Measurements from ENCODE around the gene STK32B.

The STK32B gene

GRCh38 chr4:5146248-5146647 is 95.0 kb downstream of the STK32B start:
- Histone ChIP-seq H3K4me1 (ENCODE audit: control insufficient read depth, insufficient read depth, low read length) (no peaks in the 10 kb centered on the region), H3K36me3 (ENCODE audit: control insufficient read depth, insufficient read depth, low read length) (no peaks in the 10 kb centered on the region), H3K4me3 (ENCODE audit: low read depth, low read length) (no peak overlapping the region)

GRCh38 chr4:5152521-5152920 is 101.2 kb downstream of the STK32B start:
- no peak overlapping the region for H3K4me3 ChIP-seq (ENCODE audit: low read depth, low read length)
- no peaks in the 10 kb centered on the region for H3K9me3 ChIP-seq (ENCODE audit: control insufficient read depth, insufficient read depth, low read length)
- H3K27me3 ChIP-seq (ENCODE audit: control insufficient read depth, insufficient read depth, low read length), result no peaks in the 10 kb centered on the region
- H3K4me1 ChIP-seq (ENCODE audit: control insufficient read depth, insufficient read depth, low read length), result no peaks in the 10 kb centered on the region
- no peaks in the 10 kb centered on the region for H3K36me3 ChIP-seq (ENCODE audit: control insufficient read depth, insufficient read depth, low read length)
- no peak overlapping the region for H3K9ac ChIP-seq (ENCODE audit: low read depth, low read length)

More at GRCh38 chr4:5146248-5146647, 95.0 kb downstream of the STK32B start:
- H3K27me3 ChIP-seq (ENCODE audit: control insufficient read depth, insufficient read depth, low read length), result no peaks in the 10 kb centered on the region
- no peak overlapping the region for H3K9ac ChIP-seq (ENCODE audit: low read depth, low read length)
- H3K9me3 ChIP-seq (ENCODE audit: control insufficient read depth, insufficient read depth, low read length), result no peaks in the 10 kb centered on the region

GRCh38 chr4:5156682-5157081 is 105.4 kb downstream of the STK32B start:
- no peaks in the 10 kb centered on the region for H3K36me3 ChIP-seq (ENCODE audit: control insufficient read depth, insufficient read depth, low read length)
- H3K4me3 ChIP-seq (ENCODE audit: low read depth, low read length), result no peak overlapping the region
- H3K27me3 ChIP-seq (ENCODE audit: control insufficient read depth, insufficient read depth, low read length), result no peaks in the 10 kb centered on the region
- no peaks in the 10 kb centered on the region for H3K9me3 ChIP-seq (ENCODE audit: control insufficient read depth, insufficient read depth, low read length)
- no peak overlapping the region for H3K9ac ChIP-seq (ENCODE audit: low read depth, low read length)
- no peaks in the 10 kb centered on the region for H3K4me1 ChIP-seq (ENCODE audit: control insufficient read depth, insufficient read depth, low read length)

DNA sequence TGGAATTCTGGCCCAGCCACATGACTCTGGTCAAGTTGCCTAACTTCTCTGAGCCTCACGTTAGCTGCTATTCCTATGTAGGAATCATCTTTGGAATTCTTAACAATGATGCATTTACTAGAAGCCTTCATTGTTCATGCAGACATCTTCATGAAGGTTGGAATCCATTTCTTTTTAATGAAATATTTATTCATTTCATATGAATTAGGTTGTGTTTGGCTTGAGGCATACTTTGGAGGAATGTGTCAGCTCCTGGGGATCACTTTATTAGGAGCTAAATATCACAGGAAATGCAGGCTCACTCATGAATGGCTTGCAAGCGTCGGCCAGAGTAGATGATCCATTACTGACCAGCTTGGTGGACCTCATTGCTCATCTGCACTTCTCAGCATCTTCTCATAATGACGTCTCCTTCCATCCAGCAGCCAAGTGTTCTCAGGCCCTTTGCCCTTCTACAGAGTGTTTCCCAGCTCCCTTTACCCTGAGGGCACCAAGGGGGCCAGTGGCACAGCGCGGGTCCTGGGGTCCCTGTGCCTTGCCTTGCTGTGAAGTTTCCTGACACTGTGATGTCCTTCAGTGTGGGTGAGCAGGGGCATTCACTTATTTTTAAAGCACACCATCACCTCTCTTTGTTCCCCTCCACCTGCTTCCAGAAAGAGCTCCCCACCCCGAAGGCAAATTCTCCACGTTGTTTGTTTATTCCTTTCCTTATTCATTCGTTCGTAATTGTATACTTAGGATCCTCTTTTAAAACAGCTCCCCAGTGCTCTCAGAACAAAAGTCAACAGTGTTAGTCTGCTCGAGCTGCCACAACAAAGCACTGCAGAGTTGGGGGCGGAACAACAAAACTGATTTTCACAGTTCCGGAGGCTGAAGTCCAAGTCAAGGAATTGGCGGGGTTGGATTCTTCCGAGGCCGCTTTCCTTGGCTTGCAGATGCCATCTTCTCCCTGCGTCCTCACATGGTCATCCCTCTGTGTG is 106.8 kb downstream of the STK32B start:
- Histone ChIP-seq H3K4me1 (ENCODE audit: control insufficient read depth, insufficient read depth, low read length) (no peaks in the 10 kb centered on the region), H3K9ac (ENCODE audit: low read depth, low read length) (no peak overlapping the region), H3K27me3 (ENCODE audit: control insufficient read depth, insufficient read depth, low read length) (no peaks in the 10 kb centered on the region), H3K9me3 (ENCODE audit: control insufficient read depth, insufficient read depth, low read length) (no peaks in the 10 kb centered on the region), H3K36me3 (ENCODE audit: control insufficient read depth, insufficient read depth, low read length) (no peaks in the 10 kb centered on the region), H3K4me3 (ENCODE audit: low read depth, low read length) (no peak overlapping the region)

GRCh38 chr4:5158825-5159224 is 107.5 kb downstream of the STK32B start:
- H3K27me3 ChIP-seq (ENCODE audit: control insufficient read depth, insufficient read depth, low read length), result no peaks in the 10 kb centered on the region
- no peaks in the 10 kb centered on the region for H3K36me3 ChIP-seq (ENCODE audit: control insufficient read depth, insufficient read depth, low read length)
- H3K4me3 ChIP-seq (ENCODE audit: low read depth, low read length), result no peak overlapping the region
- H3K4me1 ChIP-seq (ENCODE audit: control insufficient read depth, insufficient read depth, low read length), result no peaks in the 10 kb centered on the region
- no peak overlapping the region for H3K9ac ChIP-seq (ENCODE audit: low read depth, low read length)
- H3K9me3 ChIP-seq (ENCODE audit: control insufficient read depth, insufficient read depth, low read length), result no peaks in the 10 kb centered on the region

GRCh38 chr4:5160668-5161067 is 109.4 kb downstream of the STK32B start:
- H3K4me1 ChIP-seq (ENCODE audit: control insufficient read depth, insufficient read depth, low read length), result no peaks in the 10 kb centered on the region
- no peak overlapping the region for H3K4me3 ChIP-seq (ENCODE audit: low read depth, low read length)
- H3K9me3 ChIP-seq (ENCODE audit: control insufficient read depth, insufficient read depth, low read length), result no peaks in the 10 kb centered on the region
- no peaks in the 10 kb centered on the region for H3K36me3 ChIP-seq (ENCODE audit: control insufficient read depth, insufficient read depth, low read length)
- H3K9ac ChIP-seq (ENCODE audit: low read depth, low read length), result no peak overlapping the region
- no peaks in the 10 kb centered on the region for H3K27me3 ChIP-seq (ENCODE audit: control insufficient read depth, insufficient read depth, low read length)

- H3K4me1 ChIP-seq (ENCODE audit: control insufficient read depth, insufficient read depth, low read length), result no peaks in the 10 kb centered on the region
- no peaks in the 10 kb centered on the region for H3K27me3 ChIP-seq (ENCODE audit: control insufficient read depth, insufficient read depth, low read length)
- no peak overlapping the region for H3K9ac ChIP-seq (ENCODE audit: low read depth, low read length)
- no peaks in the 10 kb centered on the region for H3K36me3 ChIP-seq (ENCODE audit: control insufficient read depth, insufficient read depth, low read length)
- no peaks in the 10 kb centered on the region for H3K9me3 ChIP-seq (ENCODE audit: control insufficient read depth, insufficient read depth, low read length)
- no peak overlapping the region for H3K4me3 ChIP-seq (ENCODE audit: low read depth, low read length)
Measured at GRCh38 chr4:5162909-5163508, 111.7 kb downstream of the STK32B start.

GRCh38 chr4:5164221-5164912 is 113.1 kb downstream of the STK32B start:
- Histone ChIP-seq H3K4me3 (ENCODE audit: low read depth, low read length) (no peak overlapping the region), H3K9me3 (ENCODE audit: control insufficient read depth, insufficient read depth, low read length) (no peaks in the 10 kb centered on the region), H3K9ac (ENCODE audit: low read depth, low read length) (no peak overlapping the region), H3K36me3 (ENCODE audit: control insufficient read depth, insufficient read depth, low read length) (no peaks in the 10 kb centered on the region), H3K4me1 (ENCODE audit: control insufficient read depth, insufficient read depth, low read length) (no peaks in the 10 kb centered on the region), H3K27me3 (ENCODE audit: control insufficient read depth, insufficient read depth, low read length) (no peaks in the 10 kb centered on the region)

GRCh38 chr4:5165420-5166369 is 114.4 kb downstream of the STK32B start:
- Histone ChIP-seq H3K9ac (ENCODE audit: low read depth, low read length) (no peak overlapping the region), H3K36me3 (ENCODE audit: control insufficient read depth, insufficient read depth, low read length) (no peaks in the 10 kb centered on the region), H3K27me3 (ENCODE audit: control insufficient read depth, insufficient read depth, low read length) (no peaks in the 10 kb centered on the region), H3K4me3 (ENCODE audit: low read depth, low read length) (no peak overlapping the region), H3K9me3 (ENCODE audit: control insufficient read depth, insufficient read depth, low read length) (no peaks in the 10 kb centered on the region), H3K4me1 (ENCODE audit: control insufficient read depth, insufficient read depth, low read length) (no peaks in the 10 kb centered on the region)

- H3K4me3 ChIP-seq (ENCODE audit: low read depth, low read length), result no peak overlapping the region
- H3K36me3 ChIP-seq (ENCODE audit: control insufficient read depth, insufficient read depth, low read length), result no peaks in the 10 kb centered on the region
- no peaks in the 10 kb centered on the region for H3K27me3 ChIP-seq (ENCODE audit: control insufficient read depth, insufficient read depth, low read length)
- no peaks in the 10 kb centered on the region for H3K4me1 ChIP-seq (ENCODE audit: control insufficient read depth, insufficient read depth, low read length)
- H3K9ac ChIP-seq (ENCODE audit: low read depth, low read length), result no peak overlapping the region
- no peaks in the 10 kb centered on the region for H3K9me3 ChIP-seq (ENCODE audit: control insufficient read depth, insufficient read depth, low read length)
Measured at GRCh38 chr4:5166377-5166776, 115.1 kb downstream of the STK32B start.

DNA sequence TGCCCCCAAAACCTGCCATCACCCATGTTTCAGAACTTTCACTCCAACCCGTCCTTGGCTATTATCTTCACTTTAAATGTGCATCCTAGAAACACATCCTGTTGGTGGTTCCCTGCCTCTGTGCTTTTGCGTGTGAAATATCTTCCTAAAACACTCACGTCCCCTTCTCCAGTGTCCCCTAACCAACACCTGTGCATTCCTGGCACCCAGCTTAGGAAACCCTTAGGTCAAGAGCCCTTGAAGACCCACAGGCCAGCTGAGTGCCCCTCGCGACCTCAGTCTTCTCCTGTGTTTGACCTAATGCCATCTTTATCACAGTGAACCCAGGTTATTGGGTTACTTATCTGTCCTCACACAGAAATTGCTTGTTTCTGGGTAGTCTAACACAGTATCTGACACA is 117.6 kb downstream of the STK32B start:
- Histone ChIP-seq H3K36me3 (ENCODE audit: control insufficient read depth, insufficient read depth, low read length) (no peaks in the 10 kb centered on the region), H3K9me3 (ENCODE audit: control insufficient read depth, insufficient read depth, low read length) (no peaks in the 10 kb centered on the region), H3K4me1 (ENCODE audit: control insufficient read depth, insufficient read depth, low read length) (no peaks in the 10 kb centered on the region), H3K9ac (ENCODE audit: low read depth, low read length) (no peak overlapping the region), H3K4me3 (ENCODE audit: low read depth, low read length) (no peak overlapping the region), H3K27me3 (ENCODE audit: control insufficient read depth, insufficient read depth, low read length) (no peaks in the 10 kb centered on the region)

All from iPS-15b (cell line).